DMS153 (cell line): Measurements from ENCODE around the gene MEIOSIN.

Source experiments
- DNase-seq: peaks from one replicate; lab custom pipeline; 2025; lab: John Stamatoyannopoulos, UW

Gene MEIOSIN

GRCh38 chr19:45764945-45765701 lies 31.9 kb downstream of the MEIOSIN start:
- DNase-seq = no peak

- no peak for DNase-seq
Measured at GRCh38 chr19:45765702-45766295, 32.6 kb downstream of the MEIOSIN start.

- DNase-seq = no peak
Measured at GRCh38 chr19:45766296-45766868, 33.1 kb downstream of the MEIOSIN start.

GRCh38 chr19:45766869-45767346 lies 33.7 kb downstream of the MEIOSIN start:
- DNase-seq = no peak

GRCh38 chr19:45767410-45767880 lies 34.2 kb downstream of the MEIOSIN start:
- no peak for DNase-seq

- DNase-seq = no peak
Measured at GRCh38 chr19:45767881-45768654, 34.8 kb downstream of the MEIOSIN start.

GRCh38 chr19:45768655-45768983 lies 35.4 kb downstream of the MEIOSIN start:
- no peak for DNase-seq

- peak; percentile 92 for DNase-seq
Measured at GRCh38 chr19:45768984-45769782, 35.9 kb downstream of the MEIOSIN start, which contains the start of gene SIX5. Gene SIX5 (minus strand): TSS chr19:45769252. CDS start chr19:45768844, 408 bp downstream.

- no peak for DNase-seq
Measured at GRCh38 chr19:45769821-45770191, 36.6 kb downstream of the MEIOSIN start.

GRCh38 chr19:45770192-45771101 lies 37.2 kb downstream of the MEIOSIN start:
- DNase-seq = peak; percentile 98

GRCh38 chr19:45771311-45771933 lies 38.2 kb downstream of the MEIOSIN start:
- no peak for DNase-seq

GRCh38 chr19:45772130-45772840 lies 39.0 kb downstream of the MEIOSIN start:
- DNase-seq = no peak

- DNase-seq = no peak
Measured at GRCh38 chr19:45772912-45773311, 39.7 kb downstream of the MEIOSIN start.

- no peak for DNase-seq
Measured at GRCh38 chr19:45773384-45773783, 40.1 kb downstream of the MEIOSIN start.

- no peak for DNase-seq
Measured at GRCh38 chr19:45774765-45775164, 41.5 kb downstream of the MEIOSIN start.

GRCh38 chr19:45777395-45777961 lies 44.2 kb downstream of the MEIOSIN start:
- no peak for DNase-seq

- no peak for DNase-seq
Measured at GRCh38 chr19:45778010-45778661, 44.9 kb downstream of the MEIOSIN start.
